Loucy (cell line): ENCODE data around the gene CD37.

Source experiments
- EZH2phosphoT487 ChIP-seq: fragments of 200-600 bp; IDR thresholded peaks from 2 replicates; pipeline ENCODE4 v1.6.1; 2018; ENCODE audit warnings: antibody characterized with exemption, mild to moderate bottlenecking, moderate library complexity, borderline replicate concordance
- TF ChIP-seq, protein P1 (sequence below): fragments of 200-600 bp; sonication (generic); conservative IDR thresholded peaks from 2 replicates; pipeline ENCODE4 v1.5.1; 2014; ENCODE audit warnings: mild to moderate bottlenecking, antibody characterized with exemption, low read length

DNA sequence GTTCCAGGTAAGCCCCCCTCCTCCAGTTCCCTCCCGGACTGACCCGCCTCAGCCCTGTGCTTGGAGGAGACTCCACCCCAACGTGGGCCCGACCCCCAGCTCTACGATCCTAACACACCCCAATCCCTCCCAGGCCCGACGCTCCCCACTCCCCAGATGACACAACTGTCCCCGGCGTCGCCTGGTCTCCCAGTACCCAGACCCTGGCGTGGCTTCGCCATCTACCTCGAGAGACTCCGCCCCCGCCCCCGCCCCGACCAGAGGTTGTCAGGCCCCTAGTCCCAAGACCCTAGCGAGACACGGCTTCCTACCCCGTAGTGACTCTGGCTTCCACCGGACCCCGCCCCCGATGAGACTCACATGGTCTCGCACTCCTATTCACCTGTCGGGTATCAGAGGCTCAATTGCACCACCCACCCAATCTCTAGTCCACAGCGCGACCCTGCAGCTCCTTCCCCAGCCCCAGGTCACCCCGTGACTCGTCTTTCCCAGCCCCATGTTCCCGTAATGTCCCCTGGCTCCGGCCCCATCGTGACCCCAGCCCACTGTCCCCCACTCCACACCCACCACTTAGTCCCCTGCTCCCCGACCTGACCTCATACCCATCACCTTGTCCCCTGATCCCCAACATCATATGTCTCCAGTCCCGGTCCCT, 2.9 kb downstream of the CD37 start:
- TF ChIP-seq, protein P1, sequence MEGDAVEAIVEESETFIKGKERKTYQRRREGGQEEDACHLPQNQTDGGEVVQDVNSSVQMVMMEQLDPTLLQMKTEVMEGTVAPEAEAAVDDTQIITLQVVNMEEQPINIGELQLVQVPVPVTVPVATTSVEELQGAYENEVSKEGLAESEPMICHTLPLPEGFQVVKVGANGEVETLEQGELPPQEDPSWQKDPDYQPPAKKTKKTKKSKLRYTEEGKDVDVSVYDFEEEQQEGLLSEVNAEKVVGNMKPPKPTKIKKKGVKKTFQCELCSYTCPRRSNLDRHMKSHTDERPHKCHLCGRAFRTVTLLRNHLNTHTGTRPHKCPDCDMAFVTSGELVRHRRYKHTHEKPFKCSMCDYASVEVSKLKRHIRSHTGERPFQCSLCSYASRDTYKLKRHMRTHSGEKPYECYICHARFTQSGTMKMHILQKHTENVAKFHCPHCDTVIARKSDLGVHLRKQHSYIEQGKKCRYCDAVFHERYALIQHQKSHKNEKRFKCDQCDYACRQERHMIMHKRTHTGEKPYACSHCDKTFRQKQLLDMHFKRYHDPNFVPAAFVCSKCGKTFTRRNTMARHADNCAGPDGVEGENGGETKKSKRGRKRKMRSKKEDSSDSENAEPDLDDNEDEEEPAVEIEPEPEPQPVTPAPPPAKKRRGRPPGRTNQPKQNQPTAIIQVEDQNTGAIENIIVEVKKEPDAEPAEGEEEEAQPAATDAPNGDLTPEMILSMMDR = no peak
- no peak for TF ChIP-seq EZH2phosphoT487
